ENCODE results near the gene SKI.

DNA sequence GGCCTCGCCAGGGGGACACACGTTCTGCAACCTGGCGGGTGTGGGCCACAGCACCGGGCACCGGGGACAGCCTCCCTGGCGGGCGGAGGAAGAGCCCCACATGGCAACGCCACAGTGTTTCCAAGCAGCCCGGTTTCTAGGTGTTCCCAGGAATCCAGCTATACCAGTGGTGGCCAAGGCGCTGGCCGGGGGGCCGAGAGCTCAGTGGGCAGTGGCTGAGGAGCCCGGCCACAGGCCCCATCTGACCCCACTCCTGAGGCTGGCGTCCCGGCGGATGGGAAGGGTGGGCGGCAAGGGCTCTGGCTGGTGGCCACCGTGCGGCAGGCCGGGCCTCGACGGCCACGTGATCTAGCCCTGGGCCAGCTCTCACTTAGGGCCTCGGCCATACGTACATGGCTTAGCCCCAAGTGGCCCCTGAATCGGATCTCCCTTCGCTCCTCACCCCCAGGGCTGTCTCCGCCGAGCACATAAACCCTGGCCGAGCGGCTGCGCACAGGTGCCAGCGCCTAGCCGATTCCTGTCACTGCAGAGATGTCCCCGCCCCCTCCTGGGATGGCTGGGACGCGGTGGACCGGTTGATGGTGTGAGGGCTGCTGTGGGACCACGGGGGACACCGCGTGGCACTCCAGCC, 94.6 kb downstream of the SKI start:
- TF ChIP-seq, protein P1, sequence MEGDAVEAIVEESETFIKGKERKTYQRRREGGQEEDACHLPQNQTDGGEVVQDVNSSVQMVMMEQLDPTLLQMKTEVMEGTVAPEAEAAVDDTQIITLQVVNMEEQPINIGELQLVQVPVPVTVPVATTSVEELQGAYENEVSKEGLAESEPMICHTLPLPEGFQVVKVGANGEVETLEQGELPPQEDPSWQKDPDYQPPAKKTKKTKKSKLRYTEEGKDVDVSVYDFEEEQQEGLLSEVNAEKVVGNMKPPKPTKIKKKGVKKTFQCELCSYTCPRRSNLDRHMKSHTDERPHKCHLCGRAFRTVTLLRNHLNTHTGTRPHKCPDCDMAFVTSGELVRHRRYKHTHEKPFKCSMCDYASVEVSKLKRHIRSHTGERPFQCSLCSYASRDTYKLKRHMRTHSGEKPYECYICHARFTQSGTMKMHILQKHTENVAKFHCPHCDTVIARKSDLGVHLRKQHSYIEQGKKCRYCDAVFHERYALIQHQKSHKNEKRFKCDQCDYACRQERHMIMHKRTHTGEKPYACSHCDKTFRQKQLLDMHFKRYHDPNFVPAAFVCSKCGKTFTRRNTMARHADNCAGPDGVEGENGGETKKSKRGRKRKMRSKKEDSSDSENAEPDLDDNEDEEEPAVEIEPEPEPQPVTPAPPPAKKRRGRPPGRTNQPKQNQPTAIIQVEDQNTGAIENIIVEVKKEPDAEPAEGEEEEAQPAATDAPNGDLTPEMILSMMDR (IDR thresholded peaks at IDR 0.05; ENCODE audit: low read length), result no peak
- no peak for TF ChIP-seq EZH2 (IDR thresholded peaks at IDR 0.05; ENCODE audit: borderline replicate concordance, low read length)

All from OCI-LY1 (cell line).